ENCODE measurements around the gene FOXI2. TPM values are rescaled to one million over a fixed set of nuclear protein-coding genes. Genes with fewer than 3 reads are reported as not detected.

The FOXI2 gene
- total RNA-seq, result 1 to 10 TPM in 1 of 4 donors, under 1 TPM in 1, not detected in 2; 0.14 to 1.3 TPM

- H3K27ac ChIP-seq, result no peak within 1 kb of the TSS
- TF ChIP-seq POLR2A (IDR thresholded peaks at IDR 0.05) (no peak), CTCF (IDR thresholded peaks at IDR 0.05) (no peak)
- H3K36me3 ChIP-seq, result no peaks in the 10 kb centered on the region
- peaks cover 0 to 33% of the 10 kb centered on the region in 2 donors for H3K27me3 ChIP-seq
- intact Hi-C loops (cut with DNase I; ENCODE audit: low total_unique reads), result no loop called here
- H3K4me3 ChIP-seq, result no peak within 1 kb of the TSS
- no peak for DNase-seq
- no peaks in the 10 kb centered on the region for H3K9me3 ChIP-seq
- H3K4me1 ChIP-seq, result no peaks in the 10 kb centered on the region
Measured at GRCh38 chr10:127736915-127737562, at the start of gene FOXI2. FOXI2 (plus strand) TSS chr10:127737185; CDS start chr10:127737274, 89 bp downstream.

- H3K27ac ChIP-seq, result no peak overlapping the region
- H3K36me3 ChIP-seq, result no peaks in the 10 kb centered on the region
- no peak for DNase-seq
- H3K27me3 ChIP-seq, result no peaks in the 10 kb centered on the region
- H3K4me3 ChIP-seq, result no peak overlapping the region
- intact Hi-C loops (cut with DNase I; ENCODE audit: low total_unique reads), result no loop called here
- H3K9me3 ChIP-seq, result no peaks in the 10 kb centered on the region
- TF ChIP-seq CTCF (IDR thresholded peaks at IDR 0.05) (no peak), POLR2A (IDR thresholded peaks at IDR 0.05) (no peak)
- H3K4me1 ChIP-seq, result no peaks in the 10 kb centered on the region
Measured at GRCh38 chr10:127687548-127687947, 49.4 kb upstream of the FOXI2 start.

GRCh38 chr10:127690176-127690835 is 46.7 kb upstream of the FOXI2 start:
- Histone ChIP-seq H3K27ac (no peak overlapping the region), H3K27me3 (no peaks in the 10 kb centered on the region), H3K36me3 (no peaks in the 10 kb centered on the region), H3K4me1 (no peaks in the 10 kb centered on the region), H3K9me3 (no peaks in the 10 kb centered on the region), H3K4me3 (no peak overlapping the region)
- TF ChIP-seq CTCF (IDR thresholded peaks at IDR 0.05) (no peak), POLR2A (IDR thresholded peaks at IDR 0.05) (no peak)
- intact Hi-C loops (cut with DNase I; ENCODE audit: low total_unique reads), result no loop called here
- DNase-seq, result no peak

GRCh38 chr10:127694580-127695193 is 42.3 kb upstream of the FOXI2 start:
- no peak for DNase-seq
- Histone ChIP-seq H3K9me3 (no peaks in the 10 kb centered on the region), H3K4me1 (no peaks in the 10 kb centered on the region), H3K36me3 (no peaks in the 10 kb centered on the region), H3K27ac (no peak overlapping the region), H3K4me3 (no peak overlapping the region), H3K27me3 (no peaks in the 10 kb centered on the region)
- TF ChIP-seq CTCF (IDR thresholded peaks at IDR 0.05) (no peak), POLR2A (IDR thresholded peaks at IDR 0.05) (no peak)
- intact Hi-C loops (cut with DNase I; ENCODE audit: low total_unique reads), result no loop called here

GRCh38 chr10:127695431-127695830 is 41.6 kb upstream of the FOXI2 start:
- intact Hi-C loops (cut with DNase I; ENCODE audit: low total_unique reads), result no loop called here
- no peaks in the 10 kb centered on the region for H3K36me3 ChIP-seq
- H3K4me1 ChIP-seq, result no peaks in the 10 kb centered on the region
- no peak overlapping the region for H3K4me3 ChIP-seq
- no peaks in the 10 kb centered on the region for H3K27me3 ChIP-seq
- no peak overlapping the region for H3K27ac ChIP-seq
- TF ChIP-seq CTCF (IDR thresholded peaks at IDR 0.05) (no peak), POLR2A (IDR thresholded peaks at IDR 0.05) (no peak)
- no peaks in the 10 kb centered on the region for H3K9me3 ChIP-seq
- DNase-seq, result no peak
